Measurements from ENCODE around the gene DOCK1.

DOCK1 gene

GRCh38 chr10:127325506-127325905 lies 420.3 kb downstream of the DOCK1 start:
- FAIRE-seq (no peak), DNase-seq (ENCODE audit: insufficient read length, low spot score) (no peak)

GRCh38 chr10:127326883-127327282 lies 421.7 kb downstream of the DOCK1 start:
- FAIRE-seq = no peak

GRCh38 chr10:127331696-127332095 lies 426.5 kb downstream of the DOCK1 start:
- no peak for FAIRE-seq
- no peak for DNase-seq (ENCODE audit: insufficient read length, low spot score)

More at GRCh38 chr10:127326883-127327282, 421.7 kb downstream of the DOCK1 start:
- no peak for DNase-seq (ENCODE audit: insufficient read length, low spot score)

GRCh38 chr10:127332631-127333030 lies 427.4 kb downstream of the DOCK1 start:
- no peak for DNase-seq (ENCODE audit: insufficient read length, low spot score)
- no peak for FAIRE-seq

- DNase-seq (ENCODE audit: insufficient read length, low spot score) (no peak), FAIRE-seq (no peak)
Measured at GRCh38 chr10:127337801-127338200, 432.6 kb downstream of the DOCK1 start.

GRCh38 chr10:127338399-127339110 lies 433.3 kb downstream of the DOCK1 start:
- FAIRE-seq (no peak), DNase-seq (ENCODE audit: insufficient read length, low spot score) (no peak)

- FAIRE-seq (no peak), DNase-seq (ENCODE audit: insufficient read length, low spot score) (no peak)
Measured at GRCh38 chr10:127343821-127344220, 438.6 kb downstream of the DOCK1 start.

- DNase-seq (ENCODE audit: insufficient read length, low spot score) = no peak
- no peak for FAIRE-seq
Measured at GRCh38 chr10:127344346-127344745, 439.1 kb downstream of the DOCK1 start.

GRCh38 chr10:127345231-127345965 lies 440.2 kb downstream of the DOCK1 start:
- no peak for DNase-seq (ENCODE audit: insufficient read length, low spot score)
- FAIRE-seq = no peak

- DNase-seq (ENCODE audit: insufficient read length, low spot score) (no peak), FAIRE-seq (no peak)
Measured at GRCh38 chr10:127346604-127347003, 441.4 kb downstream of the DOCK1 start.

GRCh38 chr10:127347202-127347959 lies 442.2 kb downstream of the DOCK1 start:
- DNase-seq (ENCODE audit: insufficient read length, low spot score) = no peak
- FAIRE-seq = no peak

GRCh38 chr10:127349737-127350136 lies 444.5 kb downstream of the DOCK1 start:
- DNase-seq (ENCODE audit: insufficient read length, low spot score) (no peak), FAIRE-seq (no peak)

GRCh38 chr10:127351542-127351941 lies 446.3 kb downstream of the DOCK1 start:
- DNase-seq (ENCODE audit: insufficient read length, low spot score) (no peak), FAIRE-seq (no peak)

GRCh38 chr10:127353544-127353943 lies 448.3 kb downstream of the DOCK1 start:
- no peak for FAIRE-seq
- no peak for DNase-seq (ENCODE audit: insufficient read length, low spot score)

- no peak for DNase-seq (ENCODE audit: insufficient read length, low spot score)
- no peak for FAIRE-seq
Measured at GRCh38 chr10:127354255-127354654, 449.0 kb downstream of the DOCK1 start.

GRCh38 chr10:127354992-127355391 lies 449.8 kb downstream of the DOCK1 start:
- DNase-seq (ENCODE audit: insufficient read length, low spot score) = no peak
- FAIRE-seq = no peak

GRCh38 chr10:127356360-127356759 lies 451.1 kb downstream of the DOCK1 start:
- no peak for DNase-seq (ENCODE audit: insufficient read length, low spot score)
- FAIRE-seq = no peak

- DNase-seq (ENCODE audit: insufficient read length, low spot score) (no peak), FAIRE-seq (no peak)
Measured at GRCh38 chr10:127357265-127357664, 452.0 kb downstream of the DOCK1 start.

- no peak for FAIRE-seq
- no peak for DNase-seq (ENCODE audit: insufficient read length, low spot score)
Measured at GRCh38 chr10:127358337-127358736, 453.1 kb downstream of the DOCK1 start.

GRCh38 chr10:127364034-127364433 lies 458.8 kb downstream of the DOCK1 start:
- no peak for FAIRE-seq
- DNase-seq (ENCODE audit: insufficient read length, low spot score) = no peak

GRCh38 chr10:127368101-127368500 lies 462.9 kb downstream of the DOCK1 start:
- no peak for DNase-seq (ENCODE audit: insufficient read length, low spot score)
- no peak for FAIRE-seq
